LNCAP (cell line): Measurements from ENCODE around the gene FREM1.

Experiments used
- CTCF ChIP-seq: fragments of 450-650 bp; IDR thresholded peaks from 2 replicates; pipeline ENCODE4 v1.5.1; 2017; ENCODE audit warnings: mild to moderate bottlenecking

FREM1 gene

GRCh38 chr9:14887149-14887548 is 23.1 kb downstream of the FREM1 start:
- TF ChIP-seq CTCF = no peak

GRCh38 chr9:14883310-14883944 is 26.8 kb downstream of the FREM1 start:
- TF ChIP-seq CTCF = no peak

GRCh38 chr9:14882090-14882489 is 28.1 kb downstream of the FREM1 start:
- TF ChIP-seq CTCF = no peak

GRCh38 chr9:14881006-14881405 is 29.2 kb downstream of the FREM1 start:
- no peak for TF ChIP-seq CTCF

- no peak for TF ChIP-seq CTCF
Observed at GRCh38 chr9:14870090-14870489, 40.1 kb downstream of the FREM1 start.

- no peak for TF ChIP-seq CTCF
Observed at GRCh38 chr9:14869671-14870070, 40.6 kb downstream of the FREM1 start.

GRCh38 chr9:14868772-14869583 is 41.2 kb downstream of the FREM1 start:
- no peak for TF ChIP-seq CTCF
